GM12872 (cell line): Measurements from ENCODE around the gene NFIB.

ENCODE experiments used
- CTCF ChIP-seq: IDR thresholded peaks from 3 replicates; pipeline ENCODE4 v1.5.1; 2011; ENCODE audit warnings: low read depth, mild to moderate bottlenecking, low read length, moderate library complexity; ENCODE audit not compliant: insufficient read depth

Gene NFIB

GRCh38 chr9:14051419-14051818 is 262.5 kb downstream of the NFIB start:
- TF ChIP-seq CTCF, result no peak

GRCh38 chr9:14043483-14043882 is 270.5 kb downstream of the NFIB start:
- TF ChIP-seq CTCF, result no peak

- TF ChIP-seq CTCF, result no peak
These were observed 276.6 kb downstream of the NFIB start for GRCh38 chr9:14037331-14037730.

- TF ChIP-seq CTCF, result no peak
These were observed 280.9 kb downstream of the NFIB start for GRCh38 chr9:14033067-14033466.
